Loucy (cell line): Measurements from ENCODE around the gene ZBTB16.

Experiments
- CTCF ChIP-seq: fragments of 200-600 bp; sonication (generic); conservative IDR thresholded peaks from 2 replicates; pipeline ENCODE4 v1.5.1; 2014; ENCODE audit warnings: mild to moderate bottlenecking, antibody characterized with exemption, low read length
- EZH2phosphoT487 ChIP-seq: fragments of 200-600 bp; IDR thresholded peaks from 2 replicates; pipeline ENCODE4 v1.6.1; 2018; ENCODE audit warnings: antibody characterized with exemption, mild to moderate bottlenecking, moderate library complexity, borderline replicate concordance

GRCh38 chr11:114277637-114278341, 218.3 kb downstream of the ZBTB16 start:
- TF ChIP-seq EZH2phosphoT487, result no peak
- TF ChIP-seq CTCF, result 0 out of 2 replicates have a peak, but pooled peaks have one; percentile 14
